GM12878 (cell line): ENCODE results near the gene OR4F6. TPM values are rescaled to one million over a fixed set of nuclear protein-coding genes. Genes with fewer than 3 reads are reported as not detected.

Experiments used
- ATAC-seq: fragments of 200-7000 bp; cut with Tn5 transposase; 3 replicates; pipeline ENCODE4 v1.9.1; 2020; ENCODE audit warnings: mild to moderate bottlenecking, moderate library complexity
- BruUV-seq: library from RNA; stranded (reverse); fragments of 400-500 nt; replicated peaks from 2 replicates; lab custom pipeline; 2021; lab: Mats Ljungman, UMichigan
- CTCF ChIA-PET: fragments of 300-600 bp; sonication (Branson Sonifier 250); formaldehyde crosslinking; extraction: SDS; loops from one replicate; lab custom pipeline; 2021; ENCODE audit warnings: inconsistent platforms; lab: Yijun Ruan, JAX
- POLR2A ChIA-PET: fragments of 350-600 bp; formaldehyde crosslinking; extraction: SDS; loops from one replicate; lab custom pipeline; 2021; ENCODE audit warnings: inconsistent platforms; lab: Charles Lee
- RAD21 ChIA-PET: fragments of 300-600 bp; sonication (Branson Sonifier 250); formaldehyde crosslinking; loops from one replicate; lab custom pipeline; 2023; ENCODE audit warnings: antibody characterized with exemption; ENCODE audit not compliant: unreplicated experiment; lab: Charles Lee
- SMC1A ChIA-PET: fragments of 300-600 bp; sonication (Branson Sonifier 250); formaldehyde crosslinking; loops from one replicate; lab custom pipeline; 2023; ENCODE audit not compliant: unreplicated experiment, uncharacterized antibody; lab: Charles Lee
- DNase-seq: peaks from one replicate; pipeline ENCODE4 v3.0.0-alpha.2; 2011; ENCODE audit warnings: low read depth, low spot score
- FAIRE-seq: peaks from 3 replicates; lab custom pipeline; 2011; peaks lifted over from hg19 to GRCh38; lab: Jason Lieb, UNC
- H2AFZ ChIP-seq: 2 replicates; pipeline ENCODE4 v1.6.0; 2011; ENCODE audit warnings: low read depth, low read length, control low read depth; ENCODE audit not compliant: control insufficient read depth
- H3K27ac ChIP-seq: 2 replicates; pipeline ENCODE4 v1.5.1; 2011; ENCODE audit warnings: control low read depth; ENCODE audit not compliant: control insufficient read depth, insufficient read depth
- H3K27me3 ChIP-seq, 2 experiments: replicated peaks in 1 of 2; 2 replicates each; pipeline versions ENCODE4 v1.6.0 to v1.6.1; 2011; ENCODE audit warnings: low read length in 1 of 2; ENCODE audit not compliant: control insufficient read depth in 2 of 2, insufficient read depth in 2 of 2
- H3K36me3 ChIP-seq, 2 experiments: 2 replicates each; pipeline ENCODE4 v1.5.1; 2011; ENCODE audit warnings: low read length in 1 of 2; ENCODE audit not compliant: control insufficient read depth in 2 of 2, insufficient read depth in 2 of 2
- H3K4me1 ChIP-seq: 2 replicates; pipeline ENCODE4 v1.6.1; 2011; ENCODE audit warnings: mild to moderate bottlenecking, low read length, moderate library complexity, mixed read lengths; ENCODE audit not compliant: control insufficient read depth, insufficient read depth
- H3K4me2 ChIP-seq: 2 replicates; pipeline ENCODE4 v1.6.0; 2011; ENCODE audit warnings: control low read depth; ENCODE audit not compliant: control insufficient read depth, insufficient read depth
- H3K4me3 ChIP-seq: fragments of 200-600 bp; sonication (generic); 2 replicates; pipeline ENCODE4 v1.5.1; 2016
- H3K79me2 ChIP-seq: 2 replicates; pipeline ENCODE4 v1.6.0; 2011; ENCODE audit warnings: low read length; ENCODE audit not compliant: control insufficient read depth, insufficient read depth
- H3K9ac ChIP-seq: 2 replicates; pipeline ENCODE4 v1.8.0; 2011; ENCODE audit warnings: low read length, control low read depth, mixed read lengths; ENCODE audit not compliant: control insufficient read depth, insufficient read depth
- H3K9me3 ChIP-seq: replicated peaks from 3 replicates; pipeline ENCODE4 v1.5.1; 2011; ENCODE audit warnings: mild to moderate bottlenecking, low read length; ENCODE audit not compliant: control insufficient read depth, insufficient read depth
- H4K20me1 ChIP-seq: 2 replicates; pipeline ENCODE4 v1.6.0; 2011; ENCODE audit not compliant: control insufficient read depth, insufficient read depth
- BMI1 ChIP-seq: fragments of 450-650 bp; IDR thresholded peaks from 2 replicates; pipeline ENCODE4 v1.6.1; 2016; ENCODE audit warnings: mild to moderate bottlenecking, moderate library complexity, borderline replicate concordance
- NR2F1 ChIP-seq: fragments of 450-650 bp; conservative IDR thresholded peaks from 2 replicates; pipeline ENCODE4 v1.6.1; 2017; ENCODE audit warnings: mild to moderate bottlenecking
- RAD21 ChIP-seq: IDR thresholded peaks from 2 replicates; pipeline ENCODE4 v1.6.1; 2011; ENCODE audit warnings: mild to moderate bottlenecking, low read depth, low read length, moderate library complexity; ENCODE audit not compliant: insufficient read depth
- TCF3 ChIP-seq: IDR thresholded peaks from 2 replicates; pipeline ENCODE4 v1.6.1; 2012; ENCODE audit warnings: low read depth, mild to moderate bottlenecking, low read length, borderline replicate concordance; ENCODE audit not compliant: insufficient read depth
- WGBS: methylation state at CpG from one replicate; pipeline ENCODE4 v1.1.6; 2016; ENCODE audit warnings: low lambda C conversion rate; ENCODE audit not compliant: insufficient replicate concordance, insufficient coverage; ENCODE audit errors: missing lambda C conversion rate; 5-methylcytosine and 5-hydroxymethylcytosine counted together
- in situ Hi-C: fragments of 300-500 bp; cut with MboI; formaldehyde crosslinking; loops from 9 replicates; pipeline ENCODE4 v1.14.3; 2018; ENCODE audit warnings: mixed read lengths
- intact Hi-C: fragments of 100-400 bp; cut with micrococcal nuclease; formaldehyde crosslinking; loops from one replicate; pipeline ENCODE4 v1.14.2; 2022; ENCODE audit not compliant: unreplicated experiment
- polyA plus RNA-seq, 11 experiments: library from polyadenylated mRNA; depleted of rRNA in 4 of 11; unstranded in 6 of 11; stranded (reverse) in 5 of 11; fragments of >200 nt; fragmentation: Nextera tagmentation in 4 of 11; fragmentation: Illumina TruSeq in 1 of 11; extraction: Ambion mirVana in 4 of 11; extraction: Trizol in 1 of 11; gene quantifications; 1 replicate in 1 of 11; 2 replicates in 10 of 11; pipeline versions ENCODE4 v1.2.1 to v1.2.3, GENCODE V29; 2011 to 2016; ENCODE audit warnings: inconsistent platforms in 2 of 11, missing spikeins in 2 of 11, low read depth in 1 of 11
- total RNA-seq, 4 experiments: library from RNA; depleted of rRNA in 3 of 4; stranded (reverse); fragments of >200 nt in 3 of 4; fragmentation: Illumina TruSeq in 1 of 4; extraction: Trizol in 1 of 4; gene quantifications; 2 replicates each; pipeline versions ENCODE4 v1.2.1 to v1.2.3, GENCODE V29; 2013 to 2021
- TF ChIP-seq, protein P1 (sequence below), 3 experiments: IDR thresholded peaks in 2 of 3; conservative IDR thresholded peaks in 1 of 3; 2 replicates each; pipeline ENCODE4 v1.5.1; 2011; ENCODE audit warnings: low read depth in 3 of 3, low read length in 3 of 3, mild to moderate bottlenecking in 3 of 3, control low read depth in 2 of 3, moderate library complexity in 2 of 3, inconsistent platforms in 1 of 3, mixed read lengths in 1 of 3; ENCODE audit not compliant: control insufficient read depth in 2 of 3, insufficient read depth in 1 of 3; ENCODE audit errors: extremely low read depth in 1 of 3
- TF ChIP-seq, protein P2 (sequence below): fragments of 450-650 bp; IDR thresholded peaks from 2 replicates; pipeline ENCODE4 v1.6.1; 2018; ENCODE audit warnings: borderline replicate concordance, mild to moderate bottlenecking; ENCODE audit not compliant: partially characterized antibody
- TF ChIP-seq, protein P3 (sequence below): fragments of 450-650 bp; IDR thresholded peaks from 2 replicates; pipeline ENCODE4 v1.6.1; 2017; ENCODE audit warnings: mild to moderate bottlenecking, low read depth, inconsistent platforms; ENCODE audit not compliant: poor library complexity, severe bottlenecking

OR4F6 gene
- total and polyA plus RNA-seq, 10 of the 15 experiments (the other 5 are each of a cell fraction or from before 2014, with no cell fraction given) = not detected

DNA sequence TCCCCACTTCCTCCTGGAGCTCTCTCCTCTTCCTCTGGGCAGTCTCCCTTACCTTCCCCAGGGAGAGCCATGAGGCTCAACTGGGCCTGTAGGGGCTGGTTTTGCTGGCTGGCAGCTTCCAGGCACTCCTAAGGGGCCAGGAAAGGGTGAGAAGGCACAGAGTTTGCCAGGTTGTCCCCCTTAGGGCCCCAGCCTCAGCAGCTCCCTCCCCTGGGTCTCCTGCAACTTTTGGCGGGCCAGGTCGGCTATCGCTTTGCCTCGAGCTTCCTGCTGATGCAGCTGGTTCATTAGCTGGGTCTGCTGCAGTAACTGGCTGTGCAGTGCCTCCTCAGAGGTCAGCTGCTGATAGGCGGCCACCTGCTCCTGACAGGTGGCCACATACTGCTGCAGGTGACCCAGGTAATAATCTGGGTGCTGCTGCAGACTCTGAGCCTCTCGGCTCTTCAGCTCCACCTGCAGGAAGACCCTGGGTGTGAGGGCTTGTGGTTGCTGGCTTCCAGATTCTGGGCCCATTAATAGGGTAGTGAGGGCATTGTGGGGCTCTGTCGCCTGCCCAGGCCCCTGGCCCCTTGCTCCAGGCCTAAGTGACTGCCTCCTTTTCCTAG is 29.7 kb upstream of the OR4F6 start:
- Histone ChIP-seq H3K36me3 (no peaks in the 10 kb centered on the region), H4K20me1 (no peaks in the 10 kb centered on the region), H3K27me3 (peaks cover 0 to 2% of the 10 kb centered on the region in 2 experiments; a peak in 1 of 4 replicates), H3K9ac (no peak overlapping the region), H3K4me1 (no peaks in the 10 kb centered on the region), H3K27ac (no peak overlapping the region), H3K79me2 (no peaks in the 10 kb centered on the region), H3K4me3 (no peak overlapping the region), H2AFZ (no peak overlapping the region), H3K9me3 (no peaks in the 10 kb centered on the region), H3K4me2 (no peak overlapping the region)
- POLR2A ChIA-PET = no interaction called here
- no peak for ATAC-seq
- no peak for DNase-seq
- BruUV-seq = no TSS peak
- in situ Hi-C loops = no loop called here
- intact Hi-C loops = no loop called here
- SMC1A ChIA-PET = interaction anchor here (0.7 kb wide), 1 partner anchor 879 kb away, joined by 3 read pairs; no protein-coding TSS in a partner anchor
- RAD21 ChIA-PET = no interaction called here
- no peak for FAIRE-seq
- CTCF ChIA-PET = interaction anchor here (1.2 kb wide), 1 partner anchor 25 kb away, joined by 3 read pairs; no protein-coding TSS in a partner anchor
- WGBS = 51% methylated on average over 7 of the region's 7 CpGs
- no peak for TF ChIP-seq BMI1
- TF ChIP-seq, protein P1, sequence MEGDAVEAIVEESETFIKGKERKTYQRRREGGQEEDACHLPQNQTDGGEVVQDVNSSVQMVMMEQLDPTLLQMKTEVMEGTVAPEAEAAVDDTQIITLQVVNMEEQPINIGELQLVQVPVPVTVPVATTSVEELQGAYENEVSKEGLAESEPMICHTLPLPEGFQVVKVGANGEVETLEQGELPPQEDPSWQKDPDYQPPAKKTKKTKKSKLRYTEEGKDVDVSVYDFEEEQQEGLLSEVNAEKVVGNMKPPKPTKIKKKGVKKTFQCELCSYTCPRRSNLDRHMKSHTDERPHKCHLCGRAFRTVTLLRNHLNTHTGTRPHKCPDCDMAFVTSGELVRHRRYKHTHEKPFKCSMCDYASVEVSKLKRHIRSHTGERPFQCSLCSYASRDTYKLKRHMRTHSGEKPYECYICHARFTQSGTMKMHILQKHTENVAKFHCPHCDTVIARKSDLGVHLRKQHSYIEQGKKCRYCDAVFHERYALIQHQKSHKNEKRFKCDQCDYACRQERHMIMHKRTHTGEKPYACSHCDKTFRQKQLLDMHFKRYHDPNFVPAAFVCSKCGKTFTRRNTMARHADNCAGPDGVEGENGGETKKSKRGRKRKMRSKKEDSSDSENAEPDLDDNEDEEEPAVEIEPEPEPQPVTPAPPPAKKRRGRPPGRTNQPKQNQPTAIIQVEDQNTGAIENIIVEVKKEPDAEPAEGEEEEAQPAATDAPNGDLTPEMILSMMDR (IDR thresholded peaks at IDR 0.05 in 2 of 3, conservative IDR thresholded peaks at IDR 0.05 in 1 of 3; ENCODE audit: control insufficient read depth in 2 of 3, extremely low read depth in 1 of 3, insufficient read depth in 1 of 3, low read depth in 3 of 3, low read length in 3 of 3) = peak; percentile 41 to 55 (median 45); a peak in 5 of 6 replicates
- TF ChIP-seq RAD21 = peak; percentile 50

GRCh38 chr15:101775136-101775535 is 28.2 kb upstream of the OR4F6 start:
- FAIRE-seq = no peak
- intact Hi-C loops (no loop called here), in situ Hi-C loops (no loop called here)
- ChIA-PET CTCF (interaction anchor here (1.1 kb wide), 1 partner anchor 9 kb away, joined by 3 read pairs; no protein-coding TSS in a partner anchor), POLR2A (interaction anchor here (0.6 kb wide), 1 partner anchor 1252 kb away, joined by 4 read pairs; no protein-coding TSS in a partner anchor), SMC1A (no interaction called here), RAD21 (no interaction called here)
- Histone ChIP-seq H3K9ac (no peak overlapping the region), H2AFZ (no peak overlapping the region), H3K27me3 (peaks cover 0 to 2% of the 10 kb centered on the region in 2 experiments; a peak in 1 of 4 replicates), H3K4me1 (no peaks in the 10 kb centered on the region), H3K27ac (no peak overlapping the region), H3K36me3 (no peaks in the 10 kb centered on the region), H3K4me2 (no peak overlapping the region), H3K79me2 (no peaks in the 10 kb centered on the region), H3K4me3 (no peak overlapping the region), H4K20me1 (no peaks in the 10 kb centered on the region), H3K9me3 (no peaks in the 10 kb centered on the region)
- no TSS peak for BruUV-seq
- no peak for ATAC-seq
- 74% methylated on average over 10 of the region's 10 CpGs for WGBS
- DNase-seq = no peak
- TF ChIP-seq, protein P2, sequence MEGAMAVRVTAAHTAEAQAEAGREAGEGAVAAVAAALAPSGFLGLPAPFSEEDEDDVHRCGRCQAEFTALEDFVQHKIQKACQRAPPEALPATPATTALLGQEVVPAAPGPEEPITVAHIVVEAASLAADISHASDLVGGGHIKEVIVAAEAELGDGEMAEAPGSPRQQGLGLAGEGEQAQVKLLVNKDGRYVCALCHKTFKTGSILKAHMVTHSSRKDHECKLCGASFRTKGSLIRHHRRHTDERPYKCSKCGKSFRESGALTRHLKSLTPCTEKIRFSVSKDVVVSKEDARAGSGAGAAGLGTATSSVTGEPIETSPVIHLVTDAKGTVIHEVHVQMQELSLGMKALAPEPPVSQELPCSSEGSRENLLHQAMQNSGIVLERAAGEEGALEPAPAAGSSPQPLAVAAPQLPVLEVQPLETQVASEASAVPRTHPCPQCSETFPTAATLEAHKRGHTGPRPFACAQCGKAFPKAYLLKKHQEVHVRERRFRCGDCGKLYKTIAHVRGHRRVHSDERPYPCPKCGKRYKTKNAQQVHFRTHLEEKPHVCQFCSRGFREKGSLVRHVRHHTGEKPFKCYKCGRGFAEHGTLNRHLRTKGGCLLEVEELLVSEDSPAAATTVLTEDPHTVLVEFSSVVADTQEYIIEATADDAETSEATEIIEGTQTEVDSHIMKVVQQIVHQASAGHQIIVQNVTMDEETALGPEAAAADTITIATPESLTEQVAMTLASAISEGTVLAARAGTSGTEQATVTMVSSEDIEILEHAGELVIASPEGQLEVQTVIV = no peak
- TF ChIP-seq TCF3 = no peak
- TF ChIP-seq NR2F1 = no peak
- TF ChIP-seq, protein P3, sequence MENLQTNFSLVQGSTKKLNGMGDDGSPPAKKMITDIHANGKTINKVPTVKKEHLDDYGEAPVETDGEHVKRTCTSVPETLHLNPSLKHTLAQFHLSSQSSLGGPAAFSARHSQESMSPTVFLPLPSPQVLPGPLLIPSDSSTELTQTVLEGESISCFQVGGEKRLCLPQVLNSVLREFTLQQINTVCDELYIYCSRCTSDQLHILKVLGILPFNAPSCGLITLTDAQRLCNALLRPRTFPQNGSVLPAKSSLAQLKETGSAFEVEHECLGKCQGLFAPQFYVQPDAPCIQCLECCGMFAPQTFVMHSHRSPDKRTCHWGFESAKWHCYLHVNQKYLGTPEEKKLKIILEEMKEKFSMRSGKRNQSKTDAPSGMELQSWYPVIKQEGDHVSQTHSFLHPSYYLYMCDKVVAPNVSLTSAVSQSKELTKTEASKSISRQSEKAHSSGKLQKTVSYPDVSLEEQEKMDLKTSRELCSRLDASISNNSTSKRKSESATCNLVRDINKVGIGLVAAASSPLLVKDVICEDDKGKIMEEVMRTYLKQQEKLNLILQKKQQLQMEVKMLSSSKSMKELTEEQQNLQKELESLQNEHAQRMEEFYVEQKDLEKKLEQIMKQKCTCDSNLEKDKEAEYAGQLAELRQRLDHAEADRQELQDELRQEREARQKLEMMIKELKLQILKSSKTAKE = no peak
